Fibroblast of lung (primary cell): Measurements from ENCODE around the gene FBXO34.

Source experiments
- CTCF ChIP-seq, 2 donors: IDR thresholded peaks in 1 of 2; conservative IDR thresholded peaks in 1 of 2; 1 replicate in 1 of 2; 2 replicates in 1 of 2; pipeline ENCODE4 v1.5.1; 2011 to 2012; ENCODE audit warnings: low read length in 2 of 2, control low read depth in 1 of 2, inconsistent platforms in 1 of 2, low read depth in 1 of 2, mild to moderate bottlenecking in 1 of 2
- EZH2 ChIP-seq: IDR thresholded peaks from 2 replicates; pipeline ENCODE4 v1.5.1; 2012; ENCODE audit warnings: low read length, control low read depth, mild to moderate bottlenecking; ENCODE audit errors: missing control alignments

DNA sequence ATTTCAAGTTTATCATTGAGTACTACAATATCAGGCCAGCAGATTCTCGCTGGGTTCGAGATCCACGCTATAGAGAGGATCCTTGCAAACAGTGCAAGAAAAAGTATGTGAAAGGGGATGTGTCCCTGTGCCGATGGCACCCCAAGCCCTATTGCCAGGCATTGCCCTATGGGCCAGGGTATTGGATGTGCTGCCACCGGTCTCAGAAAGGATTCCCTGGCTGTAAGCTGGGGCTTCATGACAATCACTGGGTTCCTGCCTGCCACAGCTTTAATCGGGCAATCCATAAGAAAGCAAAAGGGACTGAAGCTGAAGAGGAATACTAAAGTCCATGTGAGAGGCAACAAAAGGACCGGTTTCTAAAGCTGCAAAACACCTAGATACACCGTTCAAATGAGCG lies 81.0 kb downstream of the FBXO34 start:
- TF ChIP-seq CTCF (conservative IDR thresholded peaks at IDR 0.05 in 1 of 2, IDR thresholded peaks at IDR 0.05 in 1 of 2; ENCODE audit: low read depth in 1 of 2, low read length in 2 of 2) = no peak
- TF ChIP-seq EZH2 = no peak
